A549 (cell line): ENCODE data around the gene CDH5. TPM values are rescaled to one million over a fixed set of nuclear protein-coding genes. Genes with fewer than 3 reads are reported as not detected.

Experiments
- ATAC-seq, 2 experiments: fragments of 200-7000 bp in 1 of 2; fragments of >200 bp in 1 of 2; cut with Nextera tagmentation in 1 of 2; cut with Tn5 transposase in 1 of 2; 3 replicates each; pipeline versions ENCODE4 v1.8.0 to v1.9.1; 2018 to 2020; ENCODE audit warnings: mild to moderate bottlenecking in 1 of 2, moderate library complexity in 1 of 2
- CTCF ChIA-PET: fragments of 300-600 bp; sonication (Branson Sonifier 250); formaldehyde crosslinking; extraction: SDS; loops from one replicate; lab custom pipeline; 2021; ENCODE audit warnings: antibody characterized with exemption, inconsistent platforms; lab: Yijun Ruan, JAX
- POLR2A ChIA-PET: fragments of 350-600 bp; formaldehyde crosslinking; extraction: SDS; loops from one replicate; lab custom pipeline; 2021; ENCODE audit warnings: antibody characterized with exemption, inconsistent platforms; lab: Yijun Ruan, JAX
- DNase-seq, 2 experiments: peaks; one replicate each; pipeline versions ENCODE4 v3.0.0 to v3.0.0-alpha.2; 2011 to 2016; ENCODE audit warnings: low read depth in 1 of 2, low spot score in 1 of 2
- FAIRE-seq: peaks from 2 replicates; lab custom pipeline; 2011; peaks lifted over from hg19 to GRCh38; lab: Jason Lieb, UNC
- H3K27ac ChIP-seq, 2 experiments: fragments of >200 bp; sonication (Bioruptor Twin); formaldehyde crosslinking; 3 replicates each; pipeline ENCODE4 v1.5.1; 2016 to 2017
- H3K4me1 ChIP-seq: fragments of >200 bp; sonication (Bioruptor Twin); formaldehyde crosslinking; 3 replicates; pipeline ENCODE4 v1.6.1; 2016
- H3K4me2 ChIP-seq: fragments of >200 bp; sonication (Bioruptor Twin); formaldehyde crosslinking; 3 replicates; pipeline ENCODE4 v1.6.1; 2016
- H3K4me3 ChIP-seq: fragments of >200 bp; sonication (Bioruptor Twin); formaldehyde crosslinking; 3 replicates; pipeline ENCODE4 v1.5.1; 2016
- H3K9me3 ChIP-seq: fragments of >200 bp; sonication (Bioruptor Twin); formaldehyde crosslinking; 3 replicates; pipeline ENCODE4 v1.6.1; 2016
- BHLHE40 ChIP-seq: IDR thresholded peaks from 2 replicates; pipeline ENCODE4 v1.6.1; 2012; ENCODE audit warnings: low read depth, low read length, inconsistent platforms
- CBX2 ChIP-seq: fragments of 200-600 bp; sonication (generic); IDR thresholded peaks from 2 replicates; pipeline ENCODE4 v1.6.1; 2016; ENCODE audit warnings: low read depth, mild to moderate bottlenecking, borderline replicate concordance
- CBX8 ChIP-seq: fragments of 200-600 bp; sonication (generic); IDR thresholded peaks from 2 replicates; pipeline ENCODE4 v1.6.1; 2016
- CEBPB ChIP-seq, 2 experiments: fragments of >200 bp in 1 of 2; sonication (Bioruptor Twin) in 1 of 2; formaldehyde crosslinking in 1 of 2; IDR thresholded peaks; 2 replicates each; pipeline ENCODE4 v1.6.1; 2012 to 2016
- CTCF ChIP-seq: fragments of >200 bp; sonication (Bioruptor Twin); formaldehyde crosslinking; IDR thresholded peaks from 3 replicates; pipeline ENCODE4 v1.5.1; 2016
- E2F6 ChIP-seq: IDR thresholded peaks from 2 replicates; pipeline ENCODE4 v1.6.1; 2012; ENCODE audit warnings: low read depth, borderline replicate concordance
- EHF ChIP-seq: fragments of 250-450 bp; sonication (Bioruptor Pico); IDR thresholded peaks from 2 replicates; pipeline ENCODE4 v1.5.0; 2020; ENCODE audit warnings: mild to moderate bottlenecking
- EHMT2 ChIP-seq: fragments of 200-600 bp; sonication (generic); IDR thresholded peaks from 2 replicates; pipeline ENCODE4 v1.6.1; 2016; ENCODE audit warnings: antibody characterized with exemption, low read depth, mild to moderate bottlenecking, moderate library complexity
- ESRRA ChIP-seq: fragments of 150-350 bp; IDR thresholded peaks from 2 replicates; pipeline ENCODE4 v1.6.1; 2014; ENCODE audit warnings: mild to moderate bottlenecking, low read length, borderline replicate concordance
- FOSB ChIP-seq: fragments of 250-450 bp; sonication (Bioruptor Pico); IDR thresholded peaks from 2 replicates; pipeline ENCODE4 v1.5.0; 2020; ENCODE audit warnings: mild to moderate bottlenecking, moderate library complexity
- FOXS1 ChIP-seq: fragments of 250-450 bp; sonication (Bioruptor Pico); IDR thresholded peaks from 2 replicates; pipeline ENCODE4 v1.5.0; 2020; ENCODE audit warnings: mild to moderate bottlenecking, moderate library complexity
- HDAC2 ChIP-seq: fragments of 200-600 bp; sonication (generic); IDR thresholded peaks from 2 replicates; pipeline ENCODE4 v1.6.1; 2016
- HEYL ChIP-seq: fragments of 250-450 bp; sonication (Bioruptor Pico); IDR thresholded peaks from 2 replicates; pipeline ENCODE4 v1.8.0; 2021; ENCODE audit warnings: mild to moderate bottlenecking, moderate library complexity
- HOXB13 ChIP-seq: fragments of 250-450 bp; sonication (Bioruptor Pico); IDR thresholded peaks from 2 replicates; pipeline ENCODE4 v1.5.0; 2020; ENCODE audit warnings: low read depth, mild to moderate bottlenecking, moderate library complexity
- JUN ChIP-seq, 2 experiments: fragments of >200 bp; sonication (Bioruptor Twin); formaldehyde crosslinking; IDR thresholded peaks; 2 replicates in 1 of 2; 3 replicates in 1 of 2; pipeline ENCODE4 v1.6.1; 2016 to 2017
- NFE2L2 ChIP-seq: fragments of 150-350 bp; conservative IDR thresholded peaks from 2 replicates; pipeline ENCODE4 v1.6.1; 2014; ENCODE audit warnings: low read length
- RAD21 ChIP-seq, 2 experiments: fragments of >200 bp in 1 of 2; sonication (Bioruptor Twin) in 1 of 2; formaldehyde crosslinking in 1 of 2; IDR thresholded peaks in 1 of 2; conservative IDR thresholded peaks in 1 of 2; 2 replicates in 1 of 2; 3 replicates in 1 of 2; pipeline ENCODE4 v1.6.1; 2012 to 2018; ENCODE audit warnings: inconsistent platforms in 1 of 2
- RNF2 ChIP-seq: fragments of 200-600 bp; sonication (generic); IDR thresholded peaks from 2 replicates; pipeline ENCODE4 v1.6.1; 2016; ENCODE audit warnings: low read depth, mild to moderate bottlenecking, antibody characterized with exemption, moderate library complexity, borderline replicate concordance
- SMC3 ChIP-seq: fragments of >200 bp; sonication (Bioruptor Twin); formaldehyde crosslinking; IDR thresholded peaks from 3 replicates; pipeline ENCODE4 v1.6.1; 2018; ENCODE audit warnings: inconsistent platforms
- SREBF2 ChIP-seq: fragments of 450-650 bp; IDR thresholded peaks from 2 replicates; pipeline ENCODE4 v1.6.1; 2014; ENCODE audit warnings: mild to moderate bottlenecking, moderate library complexity
- TFCP2L1 ChIP-seq: fragments of 250-450 bp; sonication (Bioruptor Pico); IDR thresholded peaks from 2 replicates; pipeline ENCODE4 v1.5.0; 2021; ENCODE audit warnings: mild to moderate bottlenecking
- USF2 ChIP-seq: fragments of 450-650 bp; IDR thresholded peaks from 2 replicates; pipeline ENCODE4 v1.6.1; 2014; ENCODE audit warnings: antibody characterized with exemption
- ZC3H11A ChIP-seq: fragments of 450-650 bp; IDR thresholded peaks from 2 replicates; pipeline ENCODE4 v1.6.1; 2014; ENCODE audit warnings: antibody characterized with exemption, mild to moderate bottlenecking
- ZFP36 ChIP-seq: fragments of 450-650 bp; IDR thresholded peaks from 2 replicates; pipeline ENCODE4 v1.6.1; 2014; ENCODE audit warnings: borderline replicate concordance; ENCODE audit not compliant: partially characterized antibody
- ZSCAN20 ChIP-seq: fragments of 250-450 bp; sonication (Bioruptor Pico); IDR thresholded peaks from 2 replicates; pipeline ENCODE4 v1.8.0; 2022; ENCODE audit warnings: mild to moderate bottlenecking, moderate library complexity
- WGBS: methylation state at CpG from one replicate; pipeline ENCODE4 v1.1.6; 2017; ENCODE audit errors: missing lambda C conversion rate; 5-methylcytosine and 5-hydroxymethylcytosine counted together
- polyA plus RNA-seq, 4 experiments: library from polyadenylated mRNA; depleted of rRNA in 3 of 4; stranded (reverse); fragments of >200 nt; fragmentation: RNase III in 1 of 4; extraction: RNeasy Plus Mini Kit Qiagen cat#74134 plus additional on column Dnase treatment in 1 of 4; gene quantifications; 2 replicates in 3 of 4; 3 replicates in 1 of 4; pipeline ENCODE4 v1.2.3, GENCODE V29; 2011 to 2017
- TF ChIP-seq, protein P1 (sequence below): fragments of 150-350 bp; IDR thresholded peaks from 2 replicates; pipeline ENCODE4 v1.6.1; 2014; ENCODE audit warnings: low read depth, mild to moderate bottlenecking, low read length
- TF ChIP-seq, protein P2 (sequence below): IDR thresholded peaks from 2 replicates; pipeline ENCODE4 v1.6.1; 2012
- TF ChIP-seq, protein P3 (sequence below): IDR thresholded peaks from 2 replicates; pipeline ENCODE4 v1.6.1; 2012
- TF ChIP-seq, protein P4 (sequence below): fragments of 250-450 bp; sonication (Bioruptor Pico); IDR thresholded peaks from 2 replicates; pipeline ENCODE4 v1.5.0; 2021; ENCODE audit warnings: mild to moderate bottlenecking, moderate library complexity, borderline replicate concordance

Gene CDH5
- polyA plus RNA-seq, 2 of the 4 experiments (the other 2 are of a cell fraction): 0.01 TPM; not detected in 1

DNA sequence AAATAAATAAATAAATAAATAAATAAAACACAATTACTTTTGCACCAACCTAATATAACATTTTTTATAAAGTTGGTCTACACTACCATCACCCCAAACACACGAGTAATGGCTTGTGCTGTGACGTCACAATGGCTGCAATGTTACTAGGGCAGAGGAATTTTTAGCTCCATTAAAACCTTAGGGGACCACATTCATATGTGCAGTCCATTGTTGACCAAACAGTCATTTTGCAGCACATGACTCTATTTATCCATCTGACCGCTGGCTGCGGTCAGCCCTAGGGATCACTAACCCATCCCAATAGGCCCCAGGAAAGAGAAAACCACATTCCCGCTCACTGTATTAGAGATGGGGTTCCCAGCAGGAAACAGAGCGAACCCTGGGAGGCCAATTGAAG is 9.6 kb downstream of the CDH5 start:
- WGBS: 84% methylated on average over 6 of the region's 6 CpGs
- FAIRE-seq: no peak
- POLR2A ChIA-PET: no interaction called here
- DNase-seq: no peak
- Histone ChIP-seq H3K9me3 (no peaks in the 10 kb centered on the region), H3K4me1 (0 out of 3 replicates have a peak, but pooled peaks cover 5% of the 10 kb centered on the region), H3K4me3 (no peak overlapping the region), H3K27ac (no peak overlapping the region), H3K4me2 (no peak overlapping the region)
- ATAC-seq: no peak
- TF ChIP-seq, protein P1, sequence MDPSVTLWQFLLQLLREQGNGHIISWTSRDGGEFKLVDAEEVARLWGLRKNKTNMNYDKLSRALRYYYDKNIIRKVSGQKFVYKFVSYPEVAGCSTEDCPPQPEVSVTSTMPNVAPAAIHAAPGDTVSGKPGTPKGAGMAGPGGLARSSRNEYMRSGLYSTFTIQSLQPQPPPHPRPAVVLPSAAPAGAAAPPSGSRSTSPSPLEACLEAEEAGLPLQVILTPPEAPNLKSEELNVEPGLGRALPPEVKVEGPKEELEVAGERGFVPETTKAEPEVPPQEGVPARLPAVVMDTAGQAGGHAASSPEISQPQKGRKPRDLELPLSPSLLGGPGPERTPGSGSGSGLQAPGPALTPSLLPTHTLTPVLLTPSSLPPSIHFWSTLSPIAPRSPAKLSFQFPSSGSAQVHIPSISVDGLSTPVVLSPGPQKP: no peak
- TF ChIP-seq CEBPB (IDR thresholded peaks at IDR 0.05): no peak
- no peak for TF ChIP-seq SREBF2
- TF ChIP-seq CTCF: no peak
- TF ChIP-seq, protein P2, sequence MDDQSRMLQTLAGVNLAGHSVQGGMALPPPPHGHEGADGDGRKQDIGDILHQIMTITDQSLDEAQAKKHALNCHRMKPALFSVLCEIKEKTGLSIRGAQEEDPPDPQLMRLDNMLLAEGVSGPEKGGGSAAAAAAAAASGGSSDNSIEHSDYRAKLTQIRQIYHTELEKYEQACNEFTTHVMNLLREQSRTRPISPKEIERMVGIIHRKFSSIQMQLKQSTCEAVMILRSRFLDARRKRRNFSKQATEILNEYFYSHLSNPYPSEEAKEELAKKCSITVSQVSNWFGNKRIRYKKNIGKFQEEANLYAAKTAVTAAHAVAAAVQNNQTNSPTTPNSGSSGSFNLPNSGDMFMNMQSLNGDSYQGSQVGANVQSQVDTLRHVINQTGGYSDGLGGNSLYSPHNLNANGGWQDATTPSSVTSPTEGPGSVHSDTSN: no peak
- TF ChIP-seq, protein P3, sequence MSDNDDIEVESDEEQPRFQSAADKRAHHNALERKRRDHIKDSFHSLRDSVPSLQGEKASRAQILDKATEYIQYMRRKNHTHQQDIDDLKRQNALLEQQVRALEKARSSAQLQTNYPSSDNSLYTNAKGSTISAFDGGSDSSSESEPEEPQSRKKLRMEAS: no peak
- TF ChIP-seq SMC3: no peak
- TF ChIP-seq FOSB (CRISPR knock-in tag): no peak
- no peak for TF ChIP-seq JUN (IDR thresholded peaks at IDR 0.05)
- TF ChIP-seq TFCP2L1 (CRISPR knock-in tag): no peak
- no peak for TF ChIP-seq E2F6
- no peak for TF ChIP-seq BHLHE40
- TF ChIP-seq NFE2L2: no peak
- TF ChIP-seq ZSCAN20: no peak
- no peak for TF ChIP-seq HDAC2
- TF ChIP-seq RAD21 (conservative IDR thresholded peaks at IDR 0.05 in 1 of 2, IDR thresholded peaks at IDR 0.05 in 1 of 2): no peak
- no peak for TF ChIP-seq RNF2
- no peak for TF ChIP-seq EHMT2
- no peak for TF ChIP-seq FOXS1 (CRISPR knock-in tag)
- TF ChIP-seq ESRRA: no peak
- CTCF ChIA-PET: interaction anchor here (2.6 kb wide), 1 partner anchor 19 kb away, joined by 17 read pairs; no protein-coding TSS in a partner anchor

DNA sequence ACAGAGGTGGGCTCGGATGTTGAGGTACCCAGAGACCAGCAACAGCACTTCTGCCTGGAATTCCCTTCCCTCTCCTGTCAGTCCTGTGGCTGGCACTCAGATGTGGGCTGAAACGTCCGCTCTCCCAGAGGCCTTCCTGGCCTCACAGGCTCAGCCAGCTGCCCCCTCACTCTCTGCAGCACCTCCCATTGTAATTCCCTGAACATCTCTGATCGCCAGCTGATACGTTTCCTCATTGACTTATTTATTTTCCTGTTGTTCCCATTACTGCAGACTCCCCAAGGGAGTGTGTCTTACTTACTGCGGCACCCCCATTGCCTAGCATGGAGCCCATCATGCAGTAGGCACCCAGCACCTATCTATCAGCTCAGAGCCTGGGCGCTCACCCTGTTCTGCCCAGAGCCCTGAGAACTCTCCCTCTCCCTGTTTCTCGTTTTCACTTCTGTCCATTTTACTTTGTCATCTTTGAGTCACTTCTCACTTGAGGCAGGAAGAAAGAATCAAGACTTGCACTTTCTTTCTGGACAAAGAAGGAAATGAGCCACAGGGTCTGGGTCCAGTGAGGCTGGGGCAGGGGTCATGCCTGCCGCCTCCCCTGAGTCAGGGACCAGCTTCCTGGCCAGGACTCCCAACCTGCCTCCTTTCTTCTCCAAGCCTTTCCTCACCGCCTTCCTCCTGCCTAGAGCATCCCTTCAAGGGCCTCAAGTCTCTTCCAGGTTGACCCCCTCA is 10.2 kb downstream of the CDH5 start:
- no peak overlapping the region for H3K4me2 ChIP-seq
- ATAC-seq (no peak), FAIRE-seq (no peak), DNase-seq (no peak)
- no peak overlapping the region for H3K4me3 ChIP-seq
- peaks cover 6% of the 10 kb centered on the region; the same call in 2 of the 3 replicates for H3K4me1 ChIP-seq
- POLR2A ChIA-PET: no interaction called here
- CTCF ChIA-PET: interaction anchor here (2.6 kb wide), 1 partner anchor 19 kb away, joined by 17 read pairs; no protein-coding TSS in a partner anchor
- WGBS: 86% methylated on average over 10 of the region's 10 CpGs
- no peaks in the 10 kb centered on the region for H3K9me3 ChIP-seq
- H3K27ac ChIP-seq: no peak overlapping the region
- TF ChIP-seq BHLHE40 (no peak), USF2 (no peak), CBX8 (no peak), ZSCAN20 (no peak), EHF (no peak), ZC3H11A (no peak), CBX2 (no peak), TFCP2L1 (CRISPR knock-in tag) (no peak), HEYL (CRISPR knock-in tag) (no peak), SREBF2 (no peak), HOXB13 (CRISPR knock-in tag) (no peak), ZFP36 (no peak)
- TF ChIP-seq, protein P1: no peak
- TF ChIP-seq, protein P4, sequence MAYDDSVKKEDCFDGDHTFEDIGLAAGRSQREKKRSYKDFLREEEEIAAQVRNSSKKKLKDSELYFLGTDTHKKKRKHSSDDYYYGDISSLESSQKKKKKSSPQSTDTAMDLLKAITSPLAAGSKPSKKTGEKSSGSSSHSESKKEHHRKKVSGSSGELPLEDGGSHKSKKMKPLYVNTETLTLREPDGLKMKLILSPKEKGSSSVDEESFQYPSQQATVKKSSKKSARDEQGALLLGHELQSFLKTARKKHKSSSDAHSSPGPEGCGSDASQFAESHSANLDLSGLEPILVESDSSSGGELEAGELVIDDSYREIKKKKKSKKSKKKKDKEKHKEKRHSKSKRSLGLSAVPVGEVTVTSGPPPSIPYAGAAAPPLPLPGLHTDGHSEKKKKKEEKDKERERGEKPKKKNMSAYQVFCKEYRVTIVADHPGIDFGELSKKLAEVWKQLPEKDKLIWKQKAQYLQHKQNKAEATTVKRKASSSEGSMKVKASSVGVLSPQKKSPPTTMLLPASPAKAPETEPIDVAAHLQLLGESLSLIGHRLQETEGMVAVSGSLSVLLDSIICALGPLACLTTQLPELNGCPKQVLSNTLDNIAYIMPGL (CRISPR knock-in tag): no peak
